Ovary (tissue), 3 donors: ENCODE data around the gene GP1BB.

Experiments
- CTCF ChIP-seq, 3 donors: fragments of 450-650 bp in 2 of 3; fragments of 200-600 bp in 1 of 3; IDR thresholded peaks; one replicate each; pipeline versions ENCODE4 v1.5.1 to v1.8.0; 2016 to 2022; ENCODE audit warnings: antibody characterized with exemption in 3 of 3, mild to moderate bottlenecking in 1 of 3
- EP300 ChIP-seq: sonication (generic); formaldehyde crosslinking; IDR thresholded peaks from one replicate; pipeline ENCODE4 v1.6.1; 2017; ENCODE audit warnings: antibody characterized with exemption
- POLR2A ChIP-seq: fragments of 450-650 bp; IDR thresholded peaks from one replicate; pipeline ENCODE4 v1.6.1; 2017; ENCODE audit warnings: antibody characterized with exemption, mild to moderate bottlenecking, moderate library complexity
- donor health status: DM: no; HTN: no; CAD: no.

GRCh38 chr22:19716041-19716828, 7.1 kb upstream of the GP1BB start:
- no peak for TF ChIP-seq CTCF (IDR thresholded peaks at IDR 0.05)
- no peak for TF ChIP-seq POLR2A
- TF ChIP-seq EP300: no peak
